ENCODE data around the gene CPHXL2.

The CPHXL2 gene

DNA sequence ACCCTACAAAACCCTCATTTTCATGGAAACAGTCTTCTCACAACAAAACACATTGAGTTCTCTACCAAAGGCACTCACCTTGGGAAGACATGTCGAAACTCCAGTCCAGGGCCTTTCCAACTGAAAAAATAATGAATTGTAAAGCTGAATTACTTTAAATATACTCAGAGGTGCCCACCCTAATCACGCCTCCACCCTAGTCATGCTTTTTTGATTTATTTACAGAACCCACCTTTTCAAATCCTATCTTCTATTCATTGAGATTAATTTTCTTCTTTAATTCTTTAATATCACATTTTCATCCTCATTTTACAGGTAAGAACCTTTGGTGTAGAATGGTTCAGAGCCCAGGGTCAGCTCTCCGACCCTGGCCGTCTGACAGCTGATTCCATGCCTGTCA lies at the start of gene CPHXL2:
TSS of gene CPHXL2 (minus strand) at position 101 of the 400 bp plus-strand sequence. CDS start at position 91, 10 bp downstream.
- no peak for DNase-seq

DNA sequence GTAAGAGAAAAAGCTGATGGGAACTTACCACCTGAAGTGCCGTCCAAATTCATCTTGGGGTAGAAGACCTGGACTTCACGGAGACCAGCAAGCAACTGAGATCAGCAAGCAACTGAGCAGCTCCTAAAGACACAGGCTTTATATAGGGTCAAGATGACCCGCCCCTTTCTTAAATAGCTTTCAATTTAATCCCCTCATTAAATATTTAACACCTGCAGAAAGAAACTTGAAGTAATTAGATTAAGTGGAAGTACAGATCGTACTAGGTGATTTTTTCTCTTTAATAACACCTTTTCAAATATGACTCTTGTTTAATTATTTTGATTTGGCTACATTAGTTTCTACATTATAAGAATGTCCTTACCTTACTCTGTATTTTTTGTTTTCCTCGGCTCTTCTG lies 49.6 kb upstream of the CPHXL2 start, which contains the start of gene CPHXL:
TSS of gene CPHXL (minus strand) at position 101 of the 400 bp plus-strand sequence. CDS start at position 53, 48 bp downstream.
- no peak for DNase-seq

- no peak for DNase-seq
Observed at GRCh38 chr16:75718452-75718851, 41.6 kb upstream of the CPHXL2 start.

DNA sequence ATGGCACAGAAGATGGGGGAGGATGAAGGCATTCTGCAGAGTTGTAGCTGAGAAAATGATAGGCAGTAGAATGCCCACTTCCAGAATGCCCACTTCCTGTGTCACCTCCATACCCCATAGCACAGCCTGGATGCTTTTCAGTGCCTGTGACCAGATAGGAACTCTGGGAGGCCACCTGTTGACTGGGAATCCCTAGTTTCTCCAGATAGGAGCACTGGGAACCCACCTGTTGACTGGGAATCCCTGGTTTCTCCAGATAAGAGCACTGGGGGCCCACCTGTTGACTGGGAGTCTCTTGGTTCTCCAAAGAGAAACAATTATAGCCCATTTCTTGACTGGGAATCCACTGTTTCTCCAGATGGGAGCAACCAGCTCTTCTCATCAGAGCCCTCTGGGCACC lies 37.9 kb upstream of the CPHXL2 start:
- DNase-seq, result no peak

DNA sequence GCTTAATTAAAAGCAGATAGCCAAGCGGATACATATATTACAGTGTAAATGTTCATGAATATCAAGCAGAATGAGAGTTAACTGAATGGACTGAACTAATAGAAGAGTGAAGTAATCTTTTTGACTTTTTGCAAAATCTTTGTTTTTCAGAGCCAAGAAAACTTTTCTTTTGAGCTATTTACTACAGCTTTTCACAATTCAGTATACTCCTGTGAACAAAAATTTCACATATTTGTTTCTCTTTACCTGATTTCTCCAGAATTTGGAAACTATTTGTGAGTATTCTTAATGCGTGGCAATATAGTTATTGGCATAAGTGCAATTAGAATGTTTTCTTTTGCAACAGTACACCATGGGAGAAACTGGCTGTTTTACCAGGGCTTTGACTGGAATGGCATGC lies 33.5 kb upstream of the CPHXL2 start:
- no peak for DNase-seq

- no peak for DNase-seq
Observed at GRCh38 chr16:75703306-75703705, 26.5 kb upstream of the CPHXL2 start.

DNA sequence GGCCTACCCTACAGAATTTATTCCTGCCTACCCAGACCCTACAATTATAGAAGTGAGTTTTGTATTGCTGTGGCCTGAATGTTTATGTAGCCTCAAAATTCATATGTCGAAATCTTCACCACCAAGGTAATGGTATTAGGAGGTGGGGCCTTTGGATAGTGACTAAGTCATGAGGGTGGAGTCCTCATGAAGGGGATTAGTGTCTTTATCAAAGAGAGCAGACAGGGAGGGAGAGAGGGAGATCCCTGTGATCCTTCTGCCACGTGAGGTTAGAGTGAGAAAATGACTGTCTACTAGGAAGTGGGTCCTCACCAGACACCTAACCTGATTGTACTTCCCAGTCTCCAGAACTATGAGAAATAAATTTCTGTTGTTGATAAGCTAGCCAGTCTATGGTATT lies 25.4 kb upstream of the CPHXL2 start:
- no peak for DNase-seq

DNA sequence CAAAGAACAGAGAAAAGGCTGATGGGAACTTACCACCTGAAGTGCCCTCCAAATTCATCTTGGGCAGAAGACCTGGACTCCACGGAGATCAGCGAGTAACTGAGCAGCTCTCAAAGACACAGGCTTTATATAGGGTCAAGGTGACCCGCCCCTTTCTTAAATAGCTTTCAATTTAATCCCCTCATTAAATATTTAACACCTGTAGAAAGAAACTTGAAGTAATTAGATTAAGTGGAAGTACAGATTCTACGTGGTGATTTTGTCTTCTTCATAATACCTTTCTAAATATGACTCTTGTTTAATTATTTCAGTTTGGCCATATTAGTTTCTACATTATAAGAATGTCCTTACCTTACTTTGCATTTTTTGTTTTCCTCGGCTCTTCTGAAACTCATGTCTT lies 24.6 kb upstream of the CPHXL2 start, which contains the start of gene DUXB:
TSS of gene DUXB (minus strand) at position 101 of the 400 bp plus-strand sequence. CDS start at position 58, 43 bp downstream.
- no peak for DNase-seq

- DNase-seq, result no peak
Observed at GRCh38 chr16:75697571-75697970, 20.8 kb upstream of the CPHXL2 start.

DNA sequence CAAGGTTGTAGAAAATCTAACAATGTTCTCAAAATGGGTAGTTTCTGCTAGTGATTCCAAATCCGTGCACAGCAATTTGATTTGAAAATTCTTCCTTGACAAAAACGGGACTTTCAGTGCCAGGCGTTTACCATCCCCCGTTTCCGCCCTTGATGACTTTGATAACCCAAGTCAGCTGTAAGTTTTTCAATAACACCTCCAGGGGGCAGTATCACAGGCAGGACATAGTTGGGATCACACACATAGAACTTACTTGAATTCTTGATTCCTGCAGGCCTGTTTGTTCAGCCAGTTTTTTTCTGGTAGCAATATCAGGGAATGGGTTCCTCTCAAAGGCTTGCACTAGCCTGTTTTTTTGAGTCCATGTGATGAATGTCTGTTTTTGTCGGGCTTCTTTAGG lies 18.9 kb upstream of the CPHXL2 start:
- DNase-seq, result no peak

DNA sequence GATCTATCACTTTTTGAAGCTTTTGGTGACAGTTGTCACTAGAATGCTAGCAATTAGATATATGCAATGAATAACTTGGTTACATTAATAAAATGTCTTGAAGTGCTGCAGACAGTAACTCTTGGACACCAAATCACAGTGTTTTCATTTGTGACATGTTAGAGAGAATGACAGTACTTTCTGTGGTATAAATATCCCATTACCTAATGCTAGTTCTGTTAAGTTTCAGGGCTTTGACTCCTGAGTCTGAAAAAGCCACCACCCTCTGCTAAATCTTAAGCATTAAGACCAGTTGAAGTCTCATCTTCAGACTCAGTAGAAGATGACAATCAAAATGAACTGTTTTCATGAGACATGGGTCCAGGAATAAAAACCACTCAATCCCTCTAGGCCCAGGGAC lies 10.6 kb upstream of the CPHXL2 start:
- no peak for DNase-seq

GRCh38 chr16:75682308-75682707 lies 5.5 kb upstream of the CPHXL2 start:
- no peak for DNase-seq

DNA sequence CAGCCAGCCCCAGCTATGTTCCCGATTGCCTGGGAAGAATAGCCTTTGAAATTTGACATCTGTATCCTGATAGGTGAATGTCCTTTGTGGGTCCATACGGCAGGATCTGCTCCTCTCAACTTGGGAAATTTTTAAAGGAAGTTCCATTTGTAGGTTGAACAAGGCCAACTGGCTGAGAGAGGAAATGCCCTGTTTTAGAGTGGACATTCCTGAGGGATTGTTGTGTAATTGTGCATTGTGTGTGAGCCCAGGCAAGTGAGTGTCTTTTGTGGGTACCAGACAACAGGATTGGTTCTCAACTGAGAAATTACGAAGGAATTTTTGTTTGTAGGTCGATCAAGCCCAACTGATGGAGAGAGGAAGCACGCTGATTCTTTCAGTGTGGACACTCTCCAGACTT lies 2.6 kb upstream of the CPHXL2 start:
- DNase-seq, result no peak

GRCh38 chr16:75667503-75667902 lies 9.3 kb downstream of the CPHXL2 start:
- no peak for DNase-seq

DNA sequence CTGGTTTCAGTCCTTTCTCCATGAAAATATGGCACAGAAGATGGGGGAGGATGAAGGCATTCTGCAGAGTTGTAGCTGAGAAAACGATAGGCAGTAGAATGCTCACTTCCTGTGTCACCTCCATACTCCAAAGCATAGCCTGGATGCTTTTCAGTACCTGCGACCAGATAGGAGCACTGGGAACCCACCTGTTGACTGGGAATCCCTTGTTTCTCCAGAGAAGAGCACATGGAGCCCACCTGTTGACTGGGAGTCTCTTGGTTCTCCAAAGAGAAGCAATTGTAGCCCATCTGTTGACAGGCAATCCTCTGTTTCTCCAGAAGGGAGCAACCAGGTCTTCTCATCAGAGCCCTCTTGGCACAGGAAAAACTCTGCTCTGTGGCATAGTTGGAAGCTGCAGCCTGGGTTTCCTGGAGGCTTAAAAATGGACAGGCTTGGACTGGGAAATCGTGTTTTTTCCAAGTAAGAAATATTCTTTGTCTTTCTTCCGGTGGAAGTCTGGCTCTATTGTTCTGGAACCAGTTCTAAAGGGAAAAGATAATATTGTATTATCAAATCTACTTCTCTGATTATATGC lies 16.0 kb downstream of the CPHXL2 start:
- DNase-seq, result no peak

DNA sequence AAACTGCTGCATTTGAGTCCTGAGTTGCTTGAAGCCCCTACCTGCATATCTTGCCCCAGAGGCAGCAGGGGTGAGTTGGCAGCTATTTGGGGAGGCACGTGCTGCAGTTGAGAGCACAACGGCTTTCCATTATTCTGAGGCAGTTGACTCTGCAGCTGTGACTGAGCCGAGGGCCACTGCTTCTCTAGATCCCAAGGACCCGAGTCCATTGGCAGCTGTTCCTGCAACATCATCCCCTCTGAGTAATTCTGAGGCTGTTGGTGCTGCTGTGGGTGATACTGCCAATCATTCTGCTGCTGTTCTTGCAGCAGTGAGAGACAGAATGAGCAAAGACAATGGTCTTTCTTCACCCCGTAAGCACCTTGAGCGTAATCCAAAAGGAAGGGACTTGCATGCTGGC lies 16.5 kb downstream of the CPHXL2 start:
- DNase-seq, result no peak

- DNase-seq, result no peak
Observed at GRCh38 chr16:75658175-75658574, 18.6 kb downstream of the CPHXL2 start.

GRCh38 chr16:75653922-75654321 lies 22.9 kb downstream of the CPHXL2 start:
- no peak for DNase-seq

DNA sequence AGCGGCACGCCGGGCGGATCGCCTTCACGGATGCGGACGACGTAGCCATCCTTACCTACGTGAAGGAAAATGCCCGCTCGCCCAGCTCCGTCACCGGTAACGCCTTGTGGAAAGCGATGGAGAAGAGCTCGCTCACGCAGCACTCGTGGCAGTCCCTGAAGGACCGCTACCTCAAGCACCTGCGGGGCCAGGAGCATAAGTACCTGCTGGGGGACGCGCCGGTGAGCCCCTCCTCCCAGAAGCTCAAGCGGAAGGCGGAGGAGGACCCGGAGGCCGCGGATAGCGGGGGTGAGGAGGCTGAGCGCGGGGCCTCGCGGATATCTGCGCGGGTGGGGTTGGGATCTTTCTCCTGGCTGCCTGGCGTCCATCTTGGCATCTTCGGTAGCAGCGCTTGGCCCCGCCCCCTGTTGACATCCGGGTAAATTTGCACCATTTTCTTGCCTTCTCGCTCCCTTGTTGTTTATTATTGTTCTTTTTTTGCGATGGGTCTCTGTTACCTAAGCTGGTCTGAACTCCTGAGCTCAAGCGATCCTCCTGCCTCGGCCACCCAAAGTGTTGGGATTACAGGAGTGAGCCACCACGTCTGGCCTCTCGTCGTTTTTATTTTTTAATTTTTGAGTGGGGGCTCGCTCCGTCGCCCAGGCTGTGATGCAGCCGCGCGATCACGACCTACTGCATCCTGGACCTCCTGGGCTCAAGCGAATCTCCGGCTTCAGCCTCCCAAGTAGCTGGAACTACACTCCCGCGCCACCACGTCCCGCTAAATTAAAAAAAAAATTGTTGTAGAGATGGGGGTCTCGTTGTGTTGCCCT lies 28.3 kb downstream of the CPHXL2 start:
- DNase-seq, result peak; percentile 88 to 91

- DNase-seq, result peak; percentile 92 to 96
Observed at GRCh38 chr16:75647492-75648264, 29.1 kb downstream of the CPHXL2 start, which contains the start of the genes KARS1 and TERF2IP. Gene KARS1 (minus strand): TSS chr16:75647665. CDS start chr16:75647639, 26 bp downstream. Gene TERF2IP (plus strand): TSS chr16:75647773. CDS start chr16:75647883, 110 bp downstream.

DNA sequence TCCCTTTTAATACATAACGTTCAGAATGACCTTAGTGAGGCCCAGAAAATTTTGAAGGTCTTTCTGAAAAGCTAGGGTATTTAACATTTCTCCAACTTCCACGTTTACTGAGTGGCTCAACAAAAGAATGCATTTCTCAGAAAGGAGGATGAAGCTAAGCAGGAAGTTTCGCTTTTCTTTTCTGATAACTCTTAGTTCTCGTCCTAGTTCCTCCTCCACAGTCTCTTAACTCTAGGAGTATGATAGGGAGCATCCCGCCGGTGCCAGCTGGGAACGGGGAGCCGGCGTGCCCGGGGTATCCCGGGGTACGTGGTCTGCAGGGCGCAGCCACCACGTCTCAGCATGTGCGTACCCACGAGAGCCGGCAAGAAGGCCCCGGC lies 29.7 kb downstream of the CPHXL2 start:
- no peak for DNase-seq

DNA sequence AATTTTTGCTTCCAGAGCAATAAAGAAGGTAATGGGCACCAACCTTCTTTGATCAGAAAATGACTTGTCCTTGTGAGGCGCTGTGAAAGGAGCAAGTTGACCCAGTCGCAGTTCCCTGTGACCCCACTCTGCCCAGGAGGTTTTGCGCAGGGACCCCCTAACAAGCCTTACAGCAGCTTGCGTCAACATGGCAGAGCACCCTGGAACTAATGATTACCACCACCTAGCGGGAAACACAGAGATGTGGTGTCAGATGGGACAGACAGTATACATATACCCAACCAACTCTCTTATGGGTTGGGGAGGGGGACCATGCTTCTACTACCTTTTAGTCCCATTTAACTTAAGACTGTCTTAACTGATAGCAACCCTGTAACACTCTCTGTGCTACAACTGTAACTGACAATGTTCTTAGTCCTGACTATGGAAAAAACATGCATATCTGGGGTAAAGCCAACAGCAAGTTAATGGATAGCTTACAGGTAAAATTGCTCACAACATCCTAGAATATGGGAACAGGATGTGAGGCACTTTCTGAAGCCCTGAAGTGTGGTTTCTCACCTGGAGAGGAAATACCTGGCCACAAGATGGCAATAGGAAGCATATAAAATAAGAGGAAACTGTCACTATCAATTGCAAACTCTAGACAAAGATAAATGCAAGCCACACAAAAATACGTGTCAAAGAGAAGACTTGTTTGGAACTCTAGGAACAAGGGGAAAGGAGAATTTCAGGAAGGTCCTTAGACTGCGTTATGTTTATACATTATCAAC lies 32.4 kb downstream of the CPHXL2 start:
- DNase-seq, result no peak

GRCh38 chr16:75640598-75640997 lies 36.2 kb downstream of the CPHXL2 start:
- no peak for DNase-seq
